OCI-LY1 (cell line): ENCODE measurements around the gene SH3RF3.

Experiments used
- H2AFZ ChIP-seq: fragments of 200-600 bp; sonication (generic), shearing (Covaris generic); 2 replicates; pipeline ENCODE4 v1.6.0; 2014; ENCODE audit warnings: antibody characterized with exemption, mild to moderate bottlenecking, low read length
- H3F3A ChIP-seq: fragments of 200-600 bp; sonication (generic), shearing (Covaris generic); 2 replicates; pipeline ENCODE4 v1.6.0; 2014; ENCODE audit warnings: mild to moderate bottlenecking, antibody characterized with exemption, low read length, moderate library complexity; ENCODE audit not compliant: insufficient read depth
- H3K27ac ChIP-seq: fragments of 200-600 bp; sonication (generic); 2 replicates; pipeline ENCODE4 v1.5.1; 2014; ENCODE audit warnings: low read length, mixed run types, mild to moderate bottlenecking, low read depth; ENCODE audit not compliant: poor library complexity, severe bottlenecking
- H3K27me3 ChIP-seq: fragments of 200-600 bp; sonication (generic); 2 replicates; pipeline ENCODE4 v1.6.0; 2014; ENCODE audit warnings: antibody characterized with exemption, mild to moderate bottlenecking, low read length, moderate library complexity; ENCODE audit not compliant: insufficient read depth
- H3K36me3 ChIP-seq: fragments of 200-600 bp; sonication (generic); 2 replicates; pipeline ENCODE4 v1.6.1; 2014; ENCODE audit warnings: mild to moderate bottlenecking, antibody characterized with exemption, low read length, moderate library complexity, mixed read lengths; ENCODE audit not compliant: insufficient read depth
- H3K4me1 ChIP-seq: fragments of 200-600 bp; sonication (generic); 2 replicates; pipeline ENCODE4 v1.5.1; 2014; ENCODE audit warnings: mild to moderate bottlenecking, low read length, moderate library complexity; ENCODE audit not compliant: insufficient read depth, severe bottlenecking
- H3K4me2 ChIP-seq: fragments of 200-600 bp; sonication (generic), shearing (Covaris generic); 2 replicates; pipeline ENCODE4 v1.6.1; 2014; ENCODE audit warnings: low read length
- H3K4me3 ChIP-seq: fragments of 200-600 bp; sonication (generic); 2 replicates; pipeline ENCODE4 v1.5.1; 2014; ENCODE audit warnings: low read length, low read depth, mild to moderate bottlenecking, mixed read lengths; ENCODE audit not compliant: poor library complexity, severe bottlenecking
- H3K79me2 ChIP-seq: fragments of 200-600 bp; shearing (Covaris generic); 2 replicates; pipeline ENCODE4 v1.6.1; 2016; ENCODE audit warnings: mixed run types, low read length, mixed read lengths; ENCODE audit not compliant: insufficient read depth
- H3K9ac ChIP-seq: fragments of 200-600 bp; sonication (generic), shearing (Covaris generic); 2 replicates; pipeline ENCODE4 v1.6.1; 2014; ENCODE audit warnings: mild to moderate bottlenecking, low read length, mixed read lengths
- H3K9me2 ChIP-seq: fragments of 200-600 bp; sonication (generic), shearing (Covaris generic); 2 replicates; pipeline ENCODE4 v1.6.1; 2014; ENCODE audit warnings: low read depth, mild to moderate bottlenecking, low read length, mixed read lengths
- H3K9me3 ChIP-seq: fragments of 200-600 bp; shearing (Covaris generic); 2 replicates; pipeline ENCODE4 v1.6.1; 2014; ENCODE audit warnings: low read length, mixed read lengths
- H4K20me1 ChIP-seq: fragments of 200-600 bp; sonication (generic), shearing (Covaris generic); 2 replicates; pipeline ENCODE4 v1.6.0; 2016; ENCODE audit warnings: mild to moderate bottlenecking, low read length; ENCODE audit not compliant: insufficient read depth
- EZH2 ChIP-seq: fragments of 200-600 bp; sonication (generic), shearing (Covaris generic); IDR thresholded peaks from 2 replicates; pipeline ENCODE4 v1.8.0; 2017; ENCODE audit warnings: borderline replicate concordance, mixed run types, mild to moderate bottlenecking, antibody characterized with exemption, low read length, moderate library complexity, mixed read lengths
- TF ChIP-seq, protein P1 (sequence below): fragments of 200-600 bp; sonication (generic), shearing (Covaris generic); IDR thresholded peaks from 2 replicates; pipeline ENCODE4 v1.5.1; 2017; ENCODE audit warnings: mild to moderate bottlenecking, antibody characterized with exemption, low read length, moderate library complexity, mixed read lengths

Gene SH3RF3

DNA sequence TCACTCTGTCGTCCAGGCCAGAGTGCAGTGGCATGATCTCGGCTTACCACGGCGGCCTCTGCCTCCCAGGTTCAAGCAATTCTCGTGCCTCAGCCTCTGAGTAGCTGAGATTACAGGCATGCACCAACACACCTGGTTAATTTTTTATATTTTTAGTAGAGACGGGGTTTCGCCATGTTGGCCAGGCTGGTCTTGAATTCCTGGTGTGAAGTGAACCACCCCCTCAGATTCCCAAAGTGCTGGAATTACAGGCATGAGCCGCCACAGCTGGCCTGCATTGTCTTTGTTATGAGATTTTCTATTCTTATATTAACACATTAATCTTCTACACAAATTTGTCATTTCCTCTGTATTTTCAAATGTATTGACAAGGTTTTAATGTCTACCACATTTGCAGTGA, 409.5 kb downstream of the SH3RF3 start:
- Histone ChIP-seq H3K4me1 (no peaks in the 10 kb centered on the region), H4K20me1 (no peaks in the 10 kb centered on the region), H2AFZ (no peak overlapping the region), H3K9me2 (no peaks in the 10 kb centered on the region), H3K4me3 (no peak overlapping the region), H3K36me3 (no peaks in the 10 kb centered on the region), H3F3A (no peaks in the 10 kb centered on the region), H3K79me2 (no peaks in the 10 kb centered on the region), H3K27ac (no peak overlapping the region), H3K27me3 (no peaks in the 10 kb centered on the region), H3K9ac (no peak overlapping the region), H3K4me2 (no peak overlapping the region), H3K9me3 (no peaks in the 10 kb centered on the region)
- TF ChIP-seq, protein P1, sequence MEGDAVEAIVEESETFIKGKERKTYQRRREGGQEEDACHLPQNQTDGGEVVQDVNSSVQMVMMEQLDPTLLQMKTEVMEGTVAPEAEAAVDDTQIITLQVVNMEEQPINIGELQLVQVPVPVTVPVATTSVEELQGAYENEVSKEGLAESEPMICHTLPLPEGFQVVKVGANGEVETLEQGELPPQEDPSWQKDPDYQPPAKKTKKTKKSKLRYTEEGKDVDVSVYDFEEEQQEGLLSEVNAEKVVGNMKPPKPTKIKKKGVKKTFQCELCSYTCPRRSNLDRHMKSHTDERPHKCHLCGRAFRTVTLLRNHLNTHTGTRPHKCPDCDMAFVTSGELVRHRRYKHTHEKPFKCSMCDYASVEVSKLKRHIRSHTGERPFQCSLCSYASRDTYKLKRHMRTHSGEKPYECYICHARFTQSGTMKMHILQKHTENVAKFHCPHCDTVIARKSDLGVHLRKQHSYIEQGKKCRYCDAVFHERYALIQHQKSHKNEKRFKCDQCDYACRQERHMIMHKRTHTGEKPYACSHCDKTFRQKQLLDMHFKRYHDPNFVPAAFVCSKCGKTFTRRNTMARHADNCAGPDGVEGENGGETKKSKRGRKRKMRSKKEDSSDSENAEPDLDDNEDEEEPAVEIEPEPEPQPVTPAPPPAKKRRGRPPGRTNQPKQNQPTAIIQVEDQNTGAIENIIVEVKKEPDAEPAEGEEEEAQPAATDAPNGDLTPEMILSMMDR: no peak
- no peak for TF ChIP-seq EZH2

DNA sequence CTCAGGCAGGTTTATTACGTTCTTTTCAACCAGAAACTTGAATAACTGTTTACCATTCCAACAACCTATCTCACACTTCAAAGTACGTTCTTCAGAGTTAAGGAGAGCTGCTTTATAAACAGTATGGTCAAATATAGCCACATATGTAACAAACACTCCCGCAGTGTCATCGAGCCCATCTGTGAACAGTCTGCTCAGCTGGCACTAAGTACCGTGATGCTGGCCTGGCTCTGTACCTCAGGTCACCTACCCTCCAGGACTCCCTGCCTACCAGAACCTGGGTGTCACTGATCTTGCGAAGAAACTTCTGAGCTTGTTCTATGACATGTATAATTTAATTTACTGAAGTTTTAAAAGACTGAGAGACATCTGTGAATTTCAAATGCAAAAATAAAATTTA, 413.4 kb downstream of the SH3RF3 start:
- Histone ChIP-seq H3K4me1 (no peaks in the 10 kb centered on the region), H3K36me3 (no peaks in the 10 kb centered on the region), H3F3A (no peaks in the 10 kb centered on the region), H3K79me2 (no peaks in the 10 kb centered on the region), H3K27ac (no peak overlapping the region), H3K4me3 (no peak overlapping the region), H3K9me2 (no peaks in the 10 kb centered on the region), H3K4me2 (no peak overlapping the region), H4K20me1 (no peaks in the 10 kb centered on the region), H2AFZ (no peak overlapping the region), H3K9ac (no peak overlapping the region), H3K27me3 (no peaks in the 10 kb centered on the region), H3K9me3 (no peaks in the 10 kb centered on the region)
- TF ChIP-seq, protein P1: no peak
- no peak for TF ChIP-seq EZH2

DNA sequence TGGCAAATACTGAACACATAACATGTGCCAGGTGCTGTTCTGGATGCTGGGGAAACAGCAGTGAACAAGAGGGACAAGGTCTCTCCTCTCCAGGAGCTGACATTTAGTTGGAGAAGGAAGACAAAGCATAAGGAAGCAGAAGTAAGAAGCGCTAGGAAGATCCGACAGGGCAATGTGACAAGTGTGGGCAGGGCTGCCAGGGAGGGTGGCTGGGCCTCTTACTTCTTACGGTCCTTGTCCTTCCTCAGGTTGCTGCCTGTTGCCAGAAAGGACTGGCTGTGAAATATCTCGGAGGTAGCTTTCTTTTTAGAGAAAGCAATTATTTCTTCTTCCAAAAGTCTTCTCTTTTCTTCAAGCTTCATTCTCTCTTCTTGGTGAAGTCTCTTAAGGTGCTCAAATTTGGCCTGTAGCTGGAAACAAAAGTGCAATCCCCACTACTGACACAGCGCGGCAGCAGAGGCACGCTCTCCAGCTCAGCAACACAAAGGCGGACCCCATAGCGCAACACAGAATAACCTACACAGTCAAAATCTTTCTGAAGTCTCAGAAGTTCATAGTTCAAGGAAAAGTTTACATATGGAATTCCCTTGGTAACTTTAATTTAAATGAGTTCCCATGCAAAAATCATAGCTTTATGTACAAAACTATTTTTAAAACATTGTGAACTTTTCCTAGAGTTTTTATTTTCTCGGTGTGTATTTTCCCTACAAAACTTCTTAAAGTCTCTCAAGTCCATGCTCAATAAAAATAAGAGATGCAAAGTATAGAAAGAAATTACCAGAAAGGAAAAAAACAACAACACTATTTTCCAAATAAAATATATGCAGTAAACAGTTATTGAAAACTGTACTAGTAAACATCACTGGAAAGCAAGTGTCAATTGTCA, 417.1 kb downstream of the SH3RF3 start:
- Histone ChIP-seq H2AFZ (no peak overlapping the region), H3K9me3 (no peaks in the 10 kb centered on the region), H3K9ac (no peak overlapping the region), H3K79me2 (no peaks in the 10 kb centered on the region), H3K36me3 (no peaks in the 10 kb centered on the region), H4K20me1 (no peaks in the 10 kb centered on the region), H3K4me1 (no peaks in the 10 kb centered on the region), H3K4me3 (no peak overlapping the region), H3K4me2 (no peak overlapping the region), H3K27ac (no peak overlapping the region), H3K27me3 (no peaks in the 10 kb centered on the region), H3K9me2 (no peaks in the 10 kb centered on the region), H3F3A (no peaks in the 10 kb centered on the region)
- TF ChIP-seq EZH2: no peak
- TF ChIP-seq, protein P1: peak; percentile 81
